Esophagus squamous epithelium (tissue), 4 donors: ENCODE measurements around the gene MAP2K3.

Experiments
- CTCF ChIP-seq, 6 experiments: fragments of 450-650 bp in 4 of 6; fragments of 200-600 bp in 2 of 6; sonication (generic) in 2 of 6; IDR thresholded peaks; one replicate each; pipeline ENCODE4 v1.5.1; 2016 to 2019; ENCODE audit warnings: antibody characterized with exemption in 6 of 6, mild to moderate bottlenecking in 4 of 6, moderate library complexity in 4 of 6
- POLR2A ChIP-seq, 4 donors: fragments of 450-650 bp; IDR thresholded peaks; one replicate each; pipeline ENCODE4 v1.6.1; 2017; ENCODE audit warnings: antibody characterized with exemption in 4 of 4, mild to moderate bottlenecking in 4 of 4, moderate library complexity in 3 of 4

- TF ChIP-seq CTCF (IDR thresholded peaks at IDR 0.05) = no peak
- TF ChIP-seq POLR2A (IDR thresholded peaks at IDR 0.05) = no peak
These were observed 77.9 kb downstream of the MAP2K3 start for GRCh38 chr17:21362331-21362931.
